Sigmoid colon (tissue), 4 donors: ENCODE measurements around the gene SYNPO.

Experiments used
- EP300 ChIP-seq, 4 donors: sonication (generic); formaldehyde crosslinking; IDR thresholded peaks; one replicate each; pipeline ENCODE4 v1.6.1; 2017; ENCODE audit warnings: antibody characterized with exemption in 4 of 4
- TF ChIP-seq, protein P1 (sequence below), 4 experiments: fragments of 450-650 bp in 3 of 4; fragments of 200-600 bp in 1 of 4; IDR thresholded peaks; one replicate each; pipeline ENCODE4 v1.5.1; 2016 to 2019; ENCODE audit warnings: antibody characterized with exemption in 4 of 4, mild to moderate bottlenecking in 3 of 4, moderate library complexity in 2 of 4

DNA sequence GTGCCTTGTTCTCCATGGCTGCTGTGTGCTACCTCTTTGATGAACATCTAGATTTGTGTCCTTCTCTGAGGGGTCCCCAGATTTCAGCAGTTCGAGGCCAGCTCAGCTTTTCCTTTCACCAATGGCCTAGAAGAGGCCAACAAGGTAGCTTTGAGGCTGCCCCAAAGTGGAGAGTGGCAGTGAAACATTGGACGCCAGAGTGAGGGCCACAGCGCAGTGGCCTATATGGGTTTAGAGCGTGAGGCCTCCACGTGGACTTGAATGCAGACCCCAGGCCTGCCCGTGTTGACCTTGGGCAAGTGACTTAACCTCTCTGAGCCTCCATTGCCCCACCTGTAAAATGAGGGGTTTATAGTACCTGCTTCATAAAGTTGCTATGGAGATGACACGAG, 32.4 kb downstream of the SYNPO start:
- TF ChIP-seq, protein P1, sequence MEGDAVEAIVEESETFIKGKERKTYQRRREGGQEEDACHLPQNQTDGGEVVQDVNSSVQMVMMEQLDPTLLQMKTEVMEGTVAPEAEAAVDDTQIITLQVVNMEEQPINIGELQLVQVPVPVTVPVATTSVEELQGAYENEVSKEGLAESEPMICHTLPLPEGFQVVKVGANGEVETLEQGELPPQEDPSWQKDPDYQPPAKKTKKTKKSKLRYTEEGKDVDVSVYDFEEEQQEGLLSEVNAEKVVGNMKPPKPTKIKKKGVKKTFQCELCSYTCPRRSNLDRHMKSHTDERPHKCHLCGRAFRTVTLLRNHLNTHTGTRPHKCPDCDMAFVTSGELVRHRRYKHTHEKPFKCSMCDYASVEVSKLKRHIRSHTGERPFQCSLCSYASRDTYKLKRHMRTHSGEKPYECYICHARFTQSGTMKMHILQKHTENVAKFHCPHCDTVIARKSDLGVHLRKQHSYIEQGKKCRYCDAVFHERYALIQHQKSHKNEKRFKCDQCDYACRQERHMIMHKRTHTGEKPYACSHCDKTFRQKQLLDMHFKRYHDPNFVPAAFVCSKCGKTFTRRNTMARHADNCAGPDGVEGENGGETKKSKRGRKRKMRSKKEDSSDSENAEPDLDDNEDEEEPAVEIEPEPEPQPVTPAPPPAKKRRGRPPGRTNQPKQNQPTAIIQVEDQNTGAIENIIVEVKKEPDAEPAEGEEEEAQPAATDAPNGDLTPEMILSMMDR (IDR thresholded peaks at IDR 0.05), result no peak
- no peak for TF ChIP-seq EP300 (IDR thresholded peaks at IDR 0.05)
